Measurements from ENCODE around the gene DGCR8.
"Not testable (repeated sequence)": the region's sequence is repeated elsewhere in the genome, so short reads cannot be mapped to it uniquely, and the experiment has no call there.

DGCR8 gene

DNA sequence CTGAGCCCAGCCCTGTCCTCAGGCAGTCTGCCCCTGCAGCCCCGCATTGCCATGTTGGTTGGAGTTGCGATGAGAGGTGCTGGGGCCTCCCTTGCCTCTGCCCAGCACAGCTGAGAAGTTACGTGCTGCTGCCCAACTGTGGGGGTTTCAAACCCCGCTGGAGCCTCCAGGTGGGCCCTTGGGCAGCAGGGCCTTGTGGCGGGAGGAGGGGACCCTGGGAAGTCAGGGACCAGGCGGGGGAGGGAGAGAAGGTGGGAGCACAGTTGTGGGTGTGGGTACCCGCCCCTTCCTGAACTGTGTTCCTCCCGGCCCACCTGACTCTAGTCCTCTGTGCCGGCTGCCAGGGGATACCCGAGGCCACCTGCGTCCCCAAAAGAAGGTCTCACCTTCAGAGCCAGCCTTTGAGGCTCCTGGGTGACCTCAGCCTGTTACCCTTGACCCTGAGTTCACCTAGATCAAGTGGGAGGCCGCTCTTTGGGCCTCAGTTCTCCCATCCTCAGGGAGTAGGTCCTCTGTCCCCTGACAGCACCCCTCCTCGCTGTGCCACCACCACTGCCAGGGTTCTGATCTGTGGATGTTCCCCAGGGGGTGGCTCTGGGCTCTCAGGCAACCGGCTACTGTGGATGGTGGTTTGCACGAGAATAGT lies 78.5 kb downstream of the DGCR8 start:
- ChIA-PET POLR2A (no interaction called here), CTCF (interaction anchor here (2.0 kb wide), 1 partner anchor 79 kb away, joined by 27 read pairs; no protein-coding TSS in a partner anchor)

DNA sequence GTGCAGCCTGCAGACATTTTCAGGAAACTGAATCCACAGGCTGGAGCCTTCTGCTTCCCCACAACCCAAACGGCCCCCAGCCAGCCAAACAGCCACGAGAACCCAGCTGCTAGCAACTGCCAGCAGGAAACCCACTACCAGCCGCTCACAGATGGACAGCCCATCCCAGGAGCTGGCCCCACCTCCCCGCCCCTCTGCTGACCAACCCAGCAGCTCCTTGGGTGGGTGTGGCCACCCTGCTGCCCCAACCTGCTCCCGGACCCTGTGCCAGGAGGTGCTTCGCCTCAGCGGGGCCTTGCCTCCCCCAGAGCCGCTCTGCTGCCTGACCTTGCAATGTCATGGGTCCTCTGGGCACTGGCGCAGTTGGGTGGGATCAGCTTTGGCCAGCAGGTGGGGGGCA lies 79.0 kb downstream of the DGCR8 start:
- ChIA-PET CTCF (no interaction called here), POLR2A (interaction anchor here (0.7 kb wide), 1 partner anchor 161 kb away, joined by 3 read pairs; the partner anchor contains the start of gene DGCR6L)
- DNase-seq (ENCODE audit: extremely low spot score) = no peak
- TF ChIP-seq, protein P1, sequence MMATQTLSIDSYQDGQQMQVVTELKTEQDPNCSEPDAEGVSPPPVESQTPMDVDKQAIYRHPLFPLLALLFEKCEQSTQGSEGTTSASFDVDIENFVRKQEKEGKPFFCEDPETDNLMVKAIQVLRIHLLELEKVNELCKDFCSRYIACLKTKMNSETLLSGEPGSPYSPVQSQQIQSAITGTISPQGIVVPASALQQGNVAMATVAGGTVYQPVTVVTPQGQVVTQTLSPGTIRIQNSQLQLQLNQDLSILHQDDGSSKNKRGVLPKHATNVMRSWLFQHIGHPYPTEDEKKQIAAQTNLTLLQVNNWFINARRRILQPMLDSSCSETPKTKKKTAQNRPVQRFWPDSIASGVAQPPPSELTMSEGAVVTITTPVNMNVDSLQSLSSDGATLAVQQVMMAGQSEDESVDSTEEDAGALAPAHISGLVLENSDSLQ (IDR thresholded peaks at IDR 0.05) = no peak
- TF ChIP-seq SUZ12 (IDR thresholded peaks at IDR 0.05) (no peak), L3MBTL2 (conservative IDR thresholded peaks at IDR 0.05) (no peak), LEF1 (IDR thresholded peaks at IDR 0.05; ENCODE audit: borderline replicate concordance) (no peak), HDGF (IDR thresholded peaks at IDR 0.05; ENCODE audit: borderline replicate concordance) (no peak), FOXA1 (IDR thresholded peaks at IDR 0.05) (no peak), ARNT (IDR thresholded peaks at IDR 0.05) (no peak), FOXM1 (IDR thresholded peaks at IDR 0.05; ENCODE audit: borderline replicate concordance) (no peak), BHLHE40 (IDR thresholded peaks at IDR 0.05; ENCODE audit: borderline replicate concordance) (no peak), ELF4 (IDR thresholded peaks at IDR 0.05) (no peak), FOXK2 (IDR thresholded peaks at IDR 0.05) (no peak)

More for the DNA sequence above, 78.5 kb downstream of the DGCR8 start:
- TF ChIP-seq SUZ12 (IDR thresholded peaks at IDR 0.05) (no peak), ELF4 (IDR thresholded peaks at IDR 0.05) (no peak), SP1 (IDR thresholded peaks at IDR 0.05) (no peak), FOXK2 (IDR thresholded peaks at IDR 0.05) (no peak), NFRKB (IDR thresholded peaks at IDR 0.05) (no peak), ARNT (IDR thresholded peaks at IDR 0.05) (no peak)
- no peak for DNase-seq (ENCODE audit: extremely low spot score)

DNA sequence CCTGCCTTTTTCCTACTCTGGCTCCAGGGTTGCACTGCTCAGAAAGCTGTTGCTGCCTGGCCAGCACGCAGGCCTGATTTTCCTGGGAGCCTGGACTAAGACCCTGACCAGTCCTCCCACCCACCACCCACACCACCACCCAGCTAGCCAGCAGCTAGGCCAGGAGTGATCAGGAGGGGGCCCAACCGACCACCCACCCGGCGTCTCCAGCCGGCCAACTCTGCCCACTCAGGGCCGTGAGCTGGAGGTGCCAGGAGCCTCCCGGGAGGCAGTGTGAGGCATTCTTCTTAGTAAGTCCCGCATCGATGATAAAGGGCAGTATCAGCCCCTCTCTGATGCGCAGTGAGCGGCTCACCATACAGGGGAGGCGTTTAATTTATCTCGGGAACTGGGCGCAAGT lies 79.5 kb downstream of the DGCR8 start:
- ChIA-PET POLR2A (interaction anchor here (0.7 kb wide), 1 partner anchor 160 kb away, joined by 3 read pairs; the partner anchor contains the start of gene DGCR6L), CTCF (interaction anchor here (0.9 kb wide), 1 partner anchor 12 kb away, joined by 3 read pairs; no protein-coding TSS in a partner anchor)
- DNase-seq (ENCODE audit: extremely low spot score) = not testable (repeated sequence)

DNA sequence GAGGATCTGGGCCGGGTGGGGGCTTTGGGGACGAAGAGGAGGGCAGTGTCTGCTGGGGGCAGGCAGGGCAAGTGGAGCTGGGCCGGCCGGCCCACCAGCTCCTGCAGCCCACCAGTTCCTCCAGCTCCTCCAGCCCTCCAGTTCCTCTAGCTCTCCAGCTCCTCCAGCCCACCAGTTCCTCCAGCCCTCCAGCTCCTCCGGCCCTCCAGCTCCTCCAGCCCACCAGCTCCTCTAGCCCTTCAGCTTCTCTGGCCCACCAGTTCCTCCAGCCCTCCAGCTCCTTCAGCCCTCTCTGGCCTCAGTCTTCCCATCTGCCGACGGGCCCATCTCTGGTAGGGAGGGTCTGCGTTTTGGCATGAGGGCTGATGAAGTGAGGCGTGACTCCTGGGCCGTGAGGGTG lies 80.0 kb downstream of the DGCR8 start:
- CTCF ChIA-PET = interaction anchor here (0.9 kb wide), 1 partner anchor 12 kb away, joined by 3 read pairs; no protein-coding TSS in a partner anchor

More for the DNA sequence above, 80.0 kb downstream of the DGCR8 start:
- DNase-seq (ENCODE audit: extremely low spot score) = no peak
- POLR2A ChIA-PET = interaction anchor here (0.7 kb wide), 1 partner anchor 160 kb away, joined by 3 read pairs; the partner anchor contains the start of gene DGCR6L
- no peak for TF ChIP-seq HDGF (IDR thresholded peaks at IDR 0.05; ENCODE audit: borderline replicate concordance)
- TF ChIP-seq, protein P1 (IDR thresholded peaks at IDR 0.05) = no peak
- no peak for TF ChIP-seq TARDBP (IDR thresholded peaks at IDR 0.05)
- TF ChIP-seq LEF1 (IDR thresholded peaks at IDR 0.05; ENCODE audit: borderline replicate concordance) = no peak
- TF ChIP-seq SUZ12 (IDR thresholded peaks at IDR 0.05) = no peak
- TF ChIP-seq BHLHE40 (IDR thresholded peaks at IDR 0.05; ENCODE audit: borderline replicate concordance) = no peak
- no peak for TF ChIP-seq L3MBTL2 (conservative IDR thresholded peaks at IDR 0.05)
- no peak for TF ChIP-seq ELF4 (IDR thresholded peaks at IDR 0.05)
- TF ChIP-seq FOXM1 (IDR thresholded peaks at IDR 0.05; ENCODE audit: borderline replicate concordance) = no peak
- TF ChIP-seq ARNT (IDR thresholded peaks at IDR 0.05) = no peak
- TF ChIP-seq SP1 (IDR thresholded peaks at IDR 0.05) = no peak
- TF ChIP-seq NFRKB (IDR thresholded peaks at IDR 0.05) = no peak
